CD4-positive, alpha-beta T cell treated with Interleukin-2 at 100 ng/mL for 4 hours (primary cell): ENCODE measurements around the gene FADD.

Experiments used
- DNase-seq: peaks from one replicate; pipeline ENCODE4 v3.0.0-alpha.2; 2020; ENCODE audit warnings: low spot score

FADD gene

GRCh38 chr11:70233962-70234361, 30.9 kb downstream of the FADD start:
- DNase-seq: no peak

DNA sequence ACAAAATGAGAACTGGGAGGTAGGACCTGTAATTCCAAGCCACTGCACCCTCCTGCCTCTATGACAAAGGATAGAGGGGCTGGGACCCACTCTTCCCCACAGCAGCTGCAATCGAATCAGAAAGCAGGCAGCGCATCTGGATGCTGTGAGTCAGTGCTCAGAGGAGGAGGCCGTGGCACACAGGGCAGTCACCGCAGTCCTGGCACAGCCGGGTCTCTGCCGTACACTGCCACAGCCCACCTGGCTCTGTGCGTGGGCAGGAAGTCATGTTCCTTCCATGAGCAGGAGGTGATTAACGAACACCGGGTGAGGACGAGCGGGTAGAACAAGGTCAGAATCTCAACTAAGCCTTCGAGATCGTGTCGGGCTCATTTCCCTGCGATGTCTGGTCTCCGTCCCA, 37.2 kb downstream of the FADD start:
- DNase-seq: no peak

DNA sequence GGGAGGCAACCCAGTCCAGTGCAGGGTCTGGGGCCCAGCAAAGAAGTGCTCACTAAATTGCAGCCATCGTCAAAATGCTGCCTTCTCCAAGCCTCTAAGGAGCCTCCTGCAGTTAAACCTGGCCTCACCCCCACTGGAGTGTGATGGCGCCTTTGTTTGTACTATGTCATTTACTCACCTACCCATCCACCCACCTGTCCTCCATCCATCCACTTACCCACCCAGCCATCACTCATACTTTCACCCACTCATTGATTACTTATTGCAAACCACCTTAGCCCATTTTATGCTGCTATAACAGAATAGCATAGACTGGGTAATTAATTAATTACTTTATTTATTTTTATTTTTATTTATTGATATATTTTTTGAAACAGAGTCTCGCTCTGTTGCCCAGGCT, 38.6 kb downstream of the FADD start:
- DNase-seq: no peak

GRCh38 chr11:70242885-70243284, 39.8 kb downstream of the FADD start:
- DNase-seq: no peak

GRCh38 chr11:70243912-70244652, 41.0 kb downstream of the FADD start:
- DNase-seq: no peak

GRCh38 chr11:70244698-70245097, 41.6 kb downstream of the FADD start:
- DNase-seq: no peak

GRCh38 chr11:70246196-70246595, 43.1 kb downstream of the FADD start:
- no peak for DNase-seq

GRCh38 chr11:70247042-70247709, 44.1 kb downstream of the FADD start:
- DNase-seq: no peak

DNA sequence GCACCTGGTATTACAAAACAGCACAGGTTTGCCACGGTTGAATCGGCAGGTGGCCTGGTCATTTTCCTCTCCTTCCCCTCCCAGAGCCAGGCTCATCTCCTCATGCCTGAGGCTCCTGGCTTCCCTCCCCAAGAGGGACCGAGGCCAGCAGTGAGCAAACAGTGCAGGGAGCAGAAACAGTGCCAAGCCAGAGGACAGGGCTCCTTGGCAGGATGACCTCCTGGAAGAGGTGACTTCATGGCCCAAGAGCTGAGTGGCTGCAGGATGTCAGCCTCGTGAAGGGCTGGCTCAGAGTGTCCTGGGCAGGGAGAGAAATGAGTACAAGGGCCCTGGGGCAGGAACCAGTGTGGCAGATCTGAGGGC, 44.6 kb downstream of the FADD start:
- no peak for DNase-seq

DNA sequence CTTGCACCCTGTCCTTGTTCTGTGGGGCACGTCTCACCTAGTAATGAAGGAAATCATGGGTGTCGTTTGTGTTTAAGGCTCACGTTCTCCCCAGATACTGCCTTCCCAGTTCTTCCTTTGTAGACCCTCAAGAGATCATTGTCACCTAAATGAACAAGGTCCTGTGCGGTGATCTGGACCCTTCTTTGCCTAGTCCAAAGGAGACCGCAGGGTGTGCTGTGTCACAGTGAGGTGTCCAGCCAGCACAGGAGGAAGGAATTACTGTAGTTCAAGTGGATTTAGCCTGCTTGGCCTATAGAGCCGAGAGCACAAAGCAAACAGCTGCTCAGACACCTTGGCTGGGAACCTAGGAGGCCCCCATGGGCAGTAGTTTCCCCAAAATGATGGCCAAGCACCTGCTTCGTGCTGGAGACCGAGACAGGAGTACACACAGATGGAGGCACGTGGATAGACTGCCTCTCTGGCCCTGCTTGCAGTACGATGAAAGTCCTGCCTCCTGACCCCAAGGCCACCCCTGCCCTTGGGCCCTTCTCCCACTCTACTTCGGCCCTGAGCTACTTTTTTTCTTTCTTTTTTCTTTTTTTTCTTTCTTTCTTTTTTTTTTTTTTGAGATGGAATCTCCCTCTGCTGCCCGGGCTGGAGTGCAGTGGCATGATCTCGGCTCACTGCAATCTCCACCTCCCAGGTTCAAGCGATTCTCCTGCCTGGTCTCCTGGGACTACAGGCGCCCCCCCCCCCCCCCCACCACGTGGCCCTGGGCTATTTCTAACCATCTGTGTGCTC, 48.0 kb downstream of the FADD start:
- DNase-seq: no peak

GRCh38 chr11:70251659-70252321, 48.7 kb downstream of the FADD start:
- DNase-seq: no peak

- no peak for DNase-seq
Observed at GRCh38 chr11:70252844-70253243, 49.7 kb downstream of the FADD start.

- DNase-seq: no peak
Observed at GRCh38 chr11:70255477-70256116, 52.5 kb downstream of the FADD start.
